ENCODE measurements around the gene CRAT. TPM values are rescaled to one million over a fixed set of nuclear protein-coding genes. Genes with fewer than 3 reads are reported as not detected.
A peak's percentile ranks its signal among the peaks of the same experiment; 100 is the strongest.

Gene CRAT
- total RNA-seq, result 33.6 and 45.1 TPM in 2 replicates
- 34.0 and 37.4 TPM in 2 replicates for polyA plus RNA-seq
- polyA plus RNA-seq (2012), result 52.6 and 59.0 TPM in 2 replicates
- polyA minus RNA-seq (ENCODE audit: low replicate concordance), result 109 and 121 TPM in 2 replicates

GRCh38 chr9:129110740-129111527 lies at the start of gene CRAT, which contains the start of gene PTPA:
Gene CRAT (minus strand): TSS chr9:129110793. CDS start chr9:129110509, 284 bp downstream.
Gene PTPA (plus strand): TSS chr9:129111415. CDS start chr9:129111601, 186 bp downstream.
- peak within 1 kb of the TSS; percentile 82 for H3K9ac ChIP-seq (ENCODE audit: insufficient read depth, low read length)
- peak within 1 kb of the TSS; percentile 100 for H3K4me2 ChIP-seq (ENCODE audit: extremely low read depth, insufficient read depth, low read length)
- peaks cover 4% of the 10 kb centered on the region for H3K36me3 ChIP-seq (ENCODE audit: control insufficient read depth, insufficient read depth, low read length)
- peak within 1 kb of the TSS; percentile 94 for H2AFZ ChIP-seq (ENCODE audit: low read length)
- H3K9me3 ChIP-seq (ENCODE audit: control insufficient read depth, insufficient read depth, low read depth, low read length), result no peaks in the 10 kb centered on the region
- H3K27me3 ChIP-seq (ENCODE audit: control insufficient read depth, insufficient read depth, low read length), result no peaks in the 10 kb centered on the region
- no peaks in the 10 kb centered on the region for H4K20me1 ChIP-seq (ENCODE audit: control insufficient read depth, extremely low read depth, insufficient read depth, low read length)
- TF ChIP-seq EZH2 (IDR thresholded peaks at IDR 0.05; ENCODE audit: low read length, missing control alignments), result no peak
- no peak for TF ChIP-seq CTCF (conservative IDR thresholded peaks at IDR 0.05 in 1 of 2, IDR thresholded peaks at IDR 0.05 in 1 of 2; ENCODE audit: low read depth in 1 of 2, low read length in 2 of 2)
- H3K79me2 ChIP-seq (ENCODE audit: control insufficient read depth, insufficient read depth, low read length), result peaks cover 23% of the 10 kb centered on the region
- peak within 1 kb of the TSS; percentile 80 to 95 (median 89) for H3K4me3 ChIP-seq (replicated peaks in 1 of 4; ENCODE audit: control extremely low read depth in 1 of 4, insufficient read depth in 1 of 4, low read depth in 3 of 4, low read length in 4 of 4)
- DNase-seq (ENCODE audit: low read depth in 2 of 2), result peak; percentile 92 to 94
- H3K27ac ChIP-seq (ENCODE audit: insufficient read depth, low read length), result peak within 1 kb of the TSS; percentile 98
- H3K4me1 ChIP-seq (ENCODE audit: control insufficient read depth, extremely low read depth, insufficient read depth, low read length), result peaks cover 4% of the 10 kb centered on the region

GRCh38 chr9:129156163-129156562 lies 45.6 kb upstream of the CRAT start:
- Histone ChIP-seq H3K27ac (ENCODE audit: insufficient read depth, low read length) (no peak overlapping the region), H3K9me3 (ENCODE audit: control insufficient read depth, insufficient read depth, low read depth, low read length) (no peaks in the 10 kb centered on the region), H3K4me2 (ENCODE audit: extremely low read depth, insufficient read depth, low read length) (no peak overlapping the region), H2AFZ (ENCODE audit: low read length) (no peak overlapping the region), H3K4me3 (replicated peaks in 1 of 4; ENCODE audit: control extremely low read depth in 1 of 4, insufficient read depth in 1 of 4, low read depth in 3 of 4, low read length in 4 of 4) (no peak overlapping the region), H3K27me3 (ENCODE audit: control insufficient read depth, insufficient read depth, low read length) (no peaks in the 10 kb centered on the region), H3K79me2 (ENCODE audit: control insufficient read depth, insufficient read depth, low read length) (no peaks in the 10 kb centered on the region), H3K9ac (ENCODE audit: insufficient read depth, low read length) (no peak overlapping the region), H3K36me3 (ENCODE audit: control insufficient read depth, insufficient read depth, low read length) (peaks cover 9% of the 10 kb centered on the region), H3K4me1 (ENCODE audit: control insufficient read depth, extremely low read depth, insufficient read depth, low read length) (no peaks in the 10 kb centered on the region), H4K20me1 (ENCODE audit: control insufficient read depth, extremely low read depth, insufficient read depth, low read length) (no peaks in the 10 kb centered on the region)
- TF ChIP-seq EZH2 (IDR thresholded peaks at IDR 0.05; ENCODE audit: low read length, missing control alignments) (no peak), CTCF (conservative IDR thresholded peaks at IDR 0.05 in 1 of 2, IDR thresholded peaks at IDR 0.05 in 1 of 2; ENCODE audit: low read depth in 1 of 2, low read length in 2 of 2) (no peak)
- no peak for DNase-seq (ENCODE audit: low read depth in 2 of 2)

GRCh38 chr9:129154866-129155477 lies 44.4 kb upstream of the CRAT start:
- H3K9ac ChIP-seq (ENCODE audit: insufficient read depth, low read length), result no peak overlapping the region
- no peak for TF ChIP-seq EZH2 (IDR thresholded peaks at IDR 0.05; ENCODE audit: low read length, missing control alignments)
- no peak for TF ChIP-seq CTCF (conservative IDR thresholded peaks at IDR 0.05 in 1 of 2, IDR thresholded peaks at IDR 0.05 in 1 of 2; ENCODE audit: low read depth in 1 of 2, low read length in 2 of 2)

More at GRCh38 chr9:129154866-129155477, 44.4 kb upstream of the CRAT start:
- DNase-seq (ENCODE audit: low read depth in 2 of 2), result no peak
- Histone ChIP-seq H3K79me2 (ENCODE audit: control insufficient read depth, insufficient read depth, low read length) (no peaks in the 10 kb centered on the region), H3K36me3 (ENCODE audit: control insufficient read depth, insufficient read depth, low read length) (peaks cover 9% of the 10 kb centered on the region), H3K4me2 (ENCODE audit: extremely low read depth, insufficient read depth, low read length) (no peak overlapping the region), H3K4me1 (ENCODE audit: control insufficient read depth, extremely low read depth, insufficient read depth, low read length) (no peaks in the 10 kb centered on the region), H3K4me3 (replicated peaks in 1 of 4; ENCODE audit: control extremely low read depth in 1 of 4, insufficient read depth in 1 of 4, low read depth in 3 of 4, low read length in 4 of 4) (no peak overlapping the region), H3K27ac (ENCODE audit: insufficient read depth, low read length) (no peak overlapping the region), H3K9me3 (ENCODE audit: control insufficient read depth, insufficient read depth, low read depth, low read length) (no peaks in the 10 kb centered on the region), H4K20me1 (ENCODE audit: control insufficient read depth, extremely low read depth, insufficient read depth, low read length) (no peaks in the 10 kb centered on the region), H2AFZ (ENCODE audit: low read length) (no peak overlapping the region), H3K27me3 (ENCODE audit: control insufficient read depth, insufficient read depth, low read length) (no peaks in the 10 kb centered on the region)
